ENCODE results near the gene CEACAM19.

The CEACAM19 gene

GRCh38 chr19:44728178-44728577 lies 56.9 kb downstream of the CEACAM19 start:
- Histone ChIP-seq H3K27ac (ENCODE audit: low read depth, low read length) (no peak overlapping the region), H3K4me1 (ENCODE audit: control insufficient read depth in 5 of 5, insufficient read depth in 5 of 5, low read length in 5 of 5) (peaks cover 2 to 24% (median 17%) of the 10 kb centered on the region in 5 donors), H3K9me3 (ENCODE audit: control insufficient read depth in 5 of 5, low read length in 5 of 5) (no peaks in the 10 kb centered on the region), H3K36me3 (ENCODE audit: control insufficient read depth in 5 of 5, insufficient read depth in 5 of 5, low read length in 5 of 5) (no peaks in the 10 kb centered on the region), H3K9ac (ENCODE audit: low read length in 5 of 5) (no peak overlapping the region), H3K4me3 (ENCODE audit: low read depth in 1 of 5, low read length in 5 of 5) (no peak overlapping the region), H3K27me3 (ENCODE audit: control insufficient read depth in 5 of 5, insufficient read depth in 4 of 5, low read length in 5 of 5) (peaks cover 0 to 4% (median 0%) of the 10 kb centered on the region in 5 donors)

GRCh38 chr19:44729516-44730033 lies 58.3 kb downstream of the CEACAM19 start:
- Histone ChIP-seq H3K9ac (ENCODE audit: low read length in 5 of 5) (no peak overlapping the region), H3K36me3 (ENCODE audit: control insufficient read depth in 5 of 5, insufficient read depth in 5 of 5, low read length in 5 of 5) (no peaks in the 10 kb centered on the region), H3K27me3 (ENCODE audit: control insufficient read depth in 5 of 5, insufficient read depth in 4 of 5, low read length in 5 of 5) (peaks cover 0 to 4% (median 0%) of the 10 kb centered on the region in 5 donors), H3K9me3 (ENCODE audit: control insufficient read depth in 5 of 5, low read length in 5 of 5) (no peaks in the 10 kb centered on the region), H3K4me1 (ENCODE audit: control insufficient read depth in 5 of 5, insufficient read depth in 5 of 5, low read length in 5 of 5) (peaks cover 2 to 11% (median 8%) of the 10 kb centered on the region in 5 donors), H3K4me3 (ENCODE audit: low read depth in 1 of 5, low read length in 5 of 5) (no peak overlapping the region), H3K27ac (ENCODE audit: low read depth, low read length) (no peak overlapping the region)

GRCh38 chr19:44731081-44731480 lies 59.8 kb downstream of the CEACAM19 start:
- no peaks in the 10 kb centered on the region for H3K9me3 ChIP-seq (ENCODE audit: control insufficient read depth in 5 of 5, low read length in 5 of 5)
- H3K36me3 ChIP-seq (ENCODE audit: control insufficient read depth in 5 of 5, insufficient read depth in 5 of 5, low read length in 5 of 5): no peaks in the 10 kb centered on the region
- no peak overlapping the region for H3K9ac ChIP-seq (ENCODE audit: low read length in 5 of 5)
- H3K4me1 ChIP-seq (ENCODE audit: control insufficient read depth in 5 of 5, insufficient read depth in 5 of 5, low read length in 5 of 5): no peaks in the 10 kb centered on the region
- no peak overlapping the region for H3K4me3 ChIP-seq (ENCODE audit: low read depth in 1 of 5, low read length in 5 of 5)
- H3K27ac ChIP-seq (ENCODE audit: low read depth, low read length): no peak overlapping the region
- H3K27me3 ChIP-seq (ENCODE audit: control insufficient read depth in 5 of 5, insufficient read depth in 4 of 5, low read length in 5 of 5): no peaks in the 10 kb centered on the region

GRCh38 chr19:44731622-44732021 lies 60.3 kb downstream of the CEACAM19 start:
- Histone ChIP-seq H3K27me3 (ENCODE audit: control insufficient read depth in 5 of 5, insufficient read depth in 4 of 5, low read length in 5 of 5) (no peaks in the 10 kb centered on the region), H3K9ac (ENCODE audit: low read length in 5 of 5) (no peak overlapping the region), H3K4me1 (ENCODE audit: control insufficient read depth in 5 of 5, insufficient read depth in 5 of 5, low read length in 5 of 5) (no peaks in the 10 kb centered on the region), H3K9me3 (ENCODE audit: control insufficient read depth in 5 of 5, low read length in 5 of 5) (no peaks in the 10 kb centered on the region), H3K27ac (ENCODE audit: low read depth, low read length) (no peak overlapping the region), H3K4me3 (ENCODE audit: low read depth in 1 of 5, low read length in 5 of 5) (no peak overlapping the region), H3K36me3 (ENCODE audit: control insufficient read depth in 5 of 5, insufficient read depth in 5 of 5, low read length in 5 of 5) (no peaks in the 10 kb centered on the region)

GRCh38 chr19:44732235-44733014 lies 61.1 kb downstream of the CEACAM19 start:
- Histone ChIP-seq H3K27me3 (ENCODE audit: control insufficient read depth in 5 of 5, insufficient read depth in 4 of 5, low read length in 5 of 5) (no peaks in the 10 kb centered on the region), H3K27ac (ENCODE audit: low read depth, low read length) (no peak overlapping the region), H3K36me3 (ENCODE audit: control insufficient read depth in 5 of 5, insufficient read depth in 5 of 5, low read length in 5 of 5) (no peaks in the 10 kb centered on the region), H3K4me3 (ENCODE audit: low read depth in 1 of 5, low read length in 5 of 5) (no peak overlapping the region), H3K4me1 (ENCODE audit: control insufficient read depth in 5 of 5, insufficient read depth in 5 of 5, low read length in 5 of 5) (peaks cover 0 to 6% (median under 1%) of the 10 kb centered on the region in 5 donors), H3K9ac (ENCODE audit: low read length in 5 of 5) (no peak overlapping the region), H3K9me3 (ENCODE audit: control insufficient read depth in 5 of 5, low read length in 5 of 5) (no peaks in the 10 kb centered on the region)
